Smooth muscle cell of the coronary artery (primary cell): ENCODE results near the gene ZNF610. TPM values are rescaled to one million over a fixed set of nuclear protein-coding genes. Genes with fewer than 3 reads are reported as not detected.

Experiments used
- total RNA-seq: library from RNA; depleted of rRNA; stranded (reverse); fragments of >200 nt; gene quantifications from 2 replicates; pipeline ENCODE4 v1.2.3, GENCODE V29; 2014; ENCODE audit warnings: low replicate concordance

Gene ZNF610
- total RNA-seq, result 4.3 and 4.6 TPM in 2 replicates

DNA sequence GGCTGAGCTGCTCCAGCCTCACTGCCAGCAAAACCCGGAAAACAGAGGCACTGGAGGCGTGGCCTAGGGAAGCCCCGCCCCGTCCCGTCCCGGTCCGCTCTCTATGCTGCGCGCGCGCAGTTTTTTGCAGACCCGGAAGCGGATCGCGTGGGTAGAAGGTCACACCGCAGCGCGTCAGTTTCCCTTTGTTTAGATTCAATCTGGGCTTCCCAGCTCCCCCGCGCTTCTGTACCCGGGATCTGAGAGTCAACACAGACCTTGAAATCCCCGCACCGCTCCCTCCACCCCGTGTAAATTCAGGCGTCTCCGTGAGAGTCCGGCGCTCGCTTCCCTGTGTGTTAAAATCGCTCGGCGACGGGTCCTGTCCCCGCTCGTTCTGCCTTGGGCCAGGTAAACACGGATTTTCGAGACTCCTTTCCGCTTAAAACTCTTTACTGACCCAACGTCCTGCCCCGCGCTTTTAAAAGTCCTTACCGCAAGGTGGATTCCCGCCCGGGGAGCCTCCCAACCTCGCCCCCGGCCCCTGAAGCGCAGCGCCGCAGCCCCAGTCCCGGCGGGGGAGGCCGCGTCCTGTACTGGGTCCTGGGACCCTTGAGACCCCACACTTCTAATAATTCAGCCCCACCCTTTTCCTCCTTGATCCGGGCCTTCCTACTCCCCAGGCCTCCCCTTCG, at the start of gene ZNF610:
TSS of gene ZNF610 (plus strand) at position 127 of the 674 bp plus-strand sequence. CDS start 12,930 bp downstream, outside the sequence.

DNA sequence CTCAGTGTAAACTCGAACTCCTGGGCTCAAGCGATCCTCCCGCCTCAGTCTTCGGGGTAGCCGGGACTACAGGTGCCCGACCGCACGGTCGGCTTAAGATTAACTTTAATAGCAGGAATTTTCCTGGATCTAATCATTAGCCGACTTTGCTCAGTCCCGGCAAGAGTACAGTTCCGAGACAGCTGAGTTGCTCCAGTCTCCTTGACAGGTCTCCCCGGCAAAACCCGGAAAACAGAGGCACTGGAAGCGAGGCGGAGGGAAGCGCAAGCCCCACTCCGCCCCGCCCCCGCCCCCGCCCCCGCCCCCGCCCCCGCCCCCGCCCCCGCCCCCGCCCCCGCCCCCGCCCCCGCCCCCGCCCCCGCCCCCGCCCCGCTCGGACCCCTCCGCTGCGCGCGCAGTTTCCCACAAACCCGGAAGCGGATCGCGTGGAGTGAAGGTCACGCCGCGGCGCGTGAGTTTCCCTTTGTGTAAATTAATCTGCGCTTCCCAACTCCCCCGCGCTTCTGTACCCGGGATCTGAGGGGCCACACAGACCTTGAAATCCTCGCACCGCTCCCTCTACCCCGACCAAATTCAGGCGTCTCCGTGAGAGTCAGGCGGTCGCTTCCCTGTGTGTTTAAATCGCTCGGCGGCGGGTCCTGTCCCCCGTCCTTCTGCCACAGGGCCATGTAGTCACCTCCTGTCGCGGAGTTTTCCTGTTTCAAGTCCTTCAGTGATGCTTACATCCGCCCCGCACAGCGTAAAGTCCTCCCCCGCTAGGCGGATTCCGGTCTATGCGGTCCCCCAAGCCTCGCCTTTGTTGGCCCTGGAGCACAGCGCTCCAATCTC, 39.1 kb upstream of the ZNF610 start, which contains the start of gene ZNF480:
TSS of gene ZNF480 (plus strand) at position 397 of the 828 bp plus-strand sequence. CDS start 3,244 bp downstream, outside the sequence.

DNA sequence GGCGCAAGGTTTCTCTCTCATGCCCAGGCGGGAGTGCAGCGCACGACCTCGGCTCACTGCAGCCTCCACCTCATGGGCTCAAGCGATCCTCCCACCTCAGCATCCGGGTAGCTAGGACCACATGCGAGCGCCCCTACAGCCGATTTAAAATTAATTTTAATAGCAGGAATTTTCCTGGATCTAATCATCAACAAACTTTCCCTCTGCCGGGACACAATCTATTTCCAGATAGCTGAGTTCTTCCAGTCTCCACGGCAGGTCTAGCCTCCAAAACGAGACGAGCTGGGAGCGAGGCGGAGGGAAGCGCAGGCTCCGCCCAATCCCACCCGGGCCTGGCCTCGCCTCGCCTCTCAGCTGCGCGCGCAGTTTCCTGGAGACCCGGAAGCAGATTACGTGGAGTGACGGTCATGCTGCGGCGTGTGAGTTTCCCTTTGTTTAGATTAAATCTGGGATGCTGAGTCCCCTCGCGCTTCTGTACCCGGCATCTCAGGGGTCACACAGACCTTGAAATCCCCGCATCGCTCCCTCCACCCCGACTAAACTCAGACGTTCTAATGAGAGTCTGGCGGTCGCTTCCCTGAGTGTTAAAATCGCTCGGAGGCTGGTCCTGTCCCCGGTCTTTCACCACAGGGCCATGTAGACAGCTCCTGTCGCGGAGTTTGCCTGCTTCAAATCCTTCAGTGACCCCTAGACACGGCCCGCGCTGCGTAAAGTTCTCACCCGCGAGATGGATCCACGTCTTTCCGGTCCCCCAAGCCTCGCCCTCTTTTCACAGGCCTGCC, 33.7 kb downstream of the ZNF610 start, which contains the start of gene ZNF880:
TSS of gene ZNF880 (plus strand) at position 365 of the 782 bp plus-strand sequence. CDS start at position 408, 43 bp downstream.

DNA sequence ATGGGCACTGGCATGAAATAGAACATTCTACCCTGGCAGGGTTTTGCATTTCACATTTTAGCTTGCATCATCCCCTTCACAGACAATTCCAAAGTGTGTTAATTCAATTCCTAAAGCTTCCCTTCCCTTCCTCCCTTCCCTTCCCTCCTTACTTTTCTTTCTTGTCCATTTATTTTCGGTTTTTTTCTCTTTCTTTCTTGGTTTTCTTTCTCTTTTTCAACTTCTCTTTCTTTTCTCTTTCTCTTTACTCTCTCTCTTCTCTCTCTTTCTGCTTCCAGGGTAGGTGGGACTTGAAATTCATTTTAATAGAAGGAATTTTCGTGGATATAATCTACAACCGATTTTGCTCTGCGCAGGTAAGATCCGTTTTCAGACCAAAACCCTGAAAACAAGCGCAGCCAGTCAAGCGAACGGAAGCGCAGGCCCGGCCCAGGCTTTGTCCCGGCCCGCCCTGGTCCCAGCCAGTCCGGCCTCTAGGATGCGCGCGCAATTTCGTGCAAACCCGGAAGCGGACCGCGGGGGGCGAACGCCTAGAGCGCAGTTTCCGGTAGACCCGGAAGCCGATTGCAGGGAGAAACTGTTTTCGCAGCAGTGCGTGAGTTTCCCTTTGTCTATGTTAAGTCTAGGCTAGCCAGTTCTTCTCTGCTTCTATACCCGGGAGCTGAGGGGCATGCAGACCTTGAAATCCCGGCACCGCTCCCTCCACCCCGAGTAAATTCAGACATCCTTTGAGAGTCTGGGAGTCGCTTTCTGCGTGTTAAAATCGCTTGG, 61.5 kb downstream of the ZNF610 start, which contains the start of gene ZNF528:
TSS of gene ZNF528 (plus strand) at position 540 of the 771 bp plus-strand sequence. CDS start 4,165 bp downstream, outside the sequence.

Other genes with a start within 250 kb of the ZNF610 start
- 16.1 and 25.4 TPM in 2 replicates for gene ZNF841, start 240.5 kb upstream of the ZNF610 start, total RNA-seq
- 10.6 and 11.6 TPM in 2 replicates for gene ZNF616, start 196.3 kb upstream of the ZNF610 start, total RNA-seq
- 6.1 and 6.8 TPM in 2 replicates for gene ZNF836, start 164.6 kb upstream of the ZNF610 start, total RNA-seq
- 110 and 120 TPM in 2 replicates for gene PPP2R1A, start 146.2 kb upstream of the ZNF610 start, total RNA-seq
- 14.7 and 21.5 TPM in 2 replicates for gene ZNF766, start 66.7 kb upstream of the ZNF610 start, total RNA-seq
- 2.0 and 4.4 TPM in 2 replicates for gene ZNF480, start 39.1 kb upstream of the ZNF610 start, total RNA-seq
- gene ZNF880, start 33.7 kb downstream of the ZNF610 start, total RNA-seq, result 12.3 and 26.0 TPM in 2 replicates
- 12.3 and 15.9 TPM in 2 replicates for gene ZNF528, start 61.6 kb downstream of the ZNF610 start, total RNA-seq
- 0.08 TPM in 1 of 2 replicates, not detected in the other for gene ZNF534, start 92.9 kb downstream of the ZNF610 start, total RNA-seq
- gene ZNF578, start 117.3 kb downstream of the ZNF610 start, total RNA-seq, result 1.4 and 4.4 TPM in 2 replicates
- gene ZNF808, start 191.4 kb downstream of the ZNF610 start, total RNA-seq, result 8.8 and 11.9 TPM in 2 replicates
- gene ZNF701, start 234.0 kb downstream of the ZNF610 start, total RNA-seq, result 9.5 and 11.8 TPM in 2 replicates